HEK293T (cell line): ENCODE results near the gene SLC22A1.

Experiments used
- ARNT ChIP-seq: fragments of 450-650 bp; IDR thresholded peaks from 2 replicates; pipeline ENCODE4 v1.6.1; 2017; ENCODE audit warnings: mild to moderate bottlenecking
- BHLHE40 ChIP-seq: fragments of 450-650 bp; IDR thresholded peaks from 2 replicates; pipeline ENCODE4 v1.6.1; 2016; ENCODE audit warnings: mild to moderate bottlenecking, moderate library complexity, borderline replicate concordance
- CTBP1 ChIP-seq: fragments of 450-650 bp; IDR thresholded peaks from 2 replicates; pipeline ENCODE4 v1.6.1; 2016; ENCODE audit warnings: borderline replicate concordance
- ELF4 ChIP-seq: fragments of 450-650 bp; IDR thresholded peaks from 2 replicates; pipeline ENCODE4 v1.6.1; 2017; ENCODE audit warnings: antibody characterized with exemption
- FOXA1 ChIP-seq: fragments of 450-650 bp; IDR thresholded peaks from 2 replicates; pipeline ENCODE4 v1.6.1; 2016; ENCODE audit warnings: mild to moderate bottlenecking
- FOXK2 ChIP-seq: fragments of 450-650 bp; IDR thresholded peaks from 2 replicates; pipeline ENCODE4 v1.6.1; 2016; ENCODE audit warnings: mild to moderate bottlenecking
- HDGF ChIP-seq: fragments of 450-650 bp; IDR thresholded peaks from 2 replicates; pipeline ENCODE4 v1.6.1; 2017; ENCODE audit warnings: antibody characterized with exemption, borderline replicate concordance
- L3MBTL2 ChIP-seq: fragments of 450-650 bp; conservative IDR thresholded peaks from 2 replicates; pipeline ENCODE4 v1.6.1; 2016; ENCODE audit warnings: mild to moderate bottlenecking
- SP1 ChIP-seq: fragments of 450-650 bp; IDR thresholded peaks from 2 replicates; pipeline ENCODE4 v1.6.1; 2017
- SUZ12 ChIP-seq: fragments of 450-650 bp; IDR thresholded peaks from 2 replicates; pipeline ENCODE4 v1.6.1; 2016; ENCODE audit warnings: mild to moderate bottlenecking
- TF ChIP-seq, protein P1 (sequence below): fragments of 450-650 bp; IDR thresholded peaks from 2 replicates; pipeline ENCODE4 v1.6.1; 2016

DNA sequence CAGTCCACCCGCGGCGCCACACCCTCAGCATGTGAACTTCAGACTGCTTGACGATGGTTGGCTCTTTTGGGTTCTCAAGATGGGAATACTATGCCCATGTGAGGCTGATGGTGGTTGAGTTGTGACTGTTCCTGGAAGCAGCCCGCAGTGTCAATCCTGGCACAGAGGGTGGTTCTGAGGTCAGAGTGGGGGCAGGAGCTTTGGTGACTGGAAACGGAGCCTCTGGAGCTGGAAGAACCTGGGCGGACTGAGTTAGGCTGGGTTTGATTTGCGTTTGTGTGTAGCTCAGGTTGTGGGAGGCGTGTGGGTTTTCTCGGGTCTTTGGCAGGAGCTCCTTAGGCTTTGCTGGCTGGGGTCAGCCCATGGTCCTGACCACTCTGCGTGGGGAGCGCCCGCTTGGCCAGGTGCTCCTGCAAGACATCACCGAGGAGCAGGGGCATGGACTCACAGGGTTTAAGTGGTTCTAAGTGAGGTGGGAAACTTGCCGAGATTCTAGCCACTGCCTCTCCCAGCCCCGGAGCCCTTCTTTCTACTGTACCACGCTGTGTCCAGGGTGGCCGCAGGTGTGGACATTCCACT is 37.3 kb upstream of the SLC22A1 start:
- no peak for TF ChIP-seq ARNT
- TF ChIP-seq BHLHE40, result no peak
- TF ChIP-seq FOXK2, result no peak
- no peak for TF ChIP-seq HDGF
- no peak for TF ChIP-seq SUZ12
- no peak for TF ChIP-seq FOXA1
- TF ChIP-seq CTBP1, result no peak
- TF ChIP-seq ELF4, result no peak
- TF ChIP-seq, protein P1, sequence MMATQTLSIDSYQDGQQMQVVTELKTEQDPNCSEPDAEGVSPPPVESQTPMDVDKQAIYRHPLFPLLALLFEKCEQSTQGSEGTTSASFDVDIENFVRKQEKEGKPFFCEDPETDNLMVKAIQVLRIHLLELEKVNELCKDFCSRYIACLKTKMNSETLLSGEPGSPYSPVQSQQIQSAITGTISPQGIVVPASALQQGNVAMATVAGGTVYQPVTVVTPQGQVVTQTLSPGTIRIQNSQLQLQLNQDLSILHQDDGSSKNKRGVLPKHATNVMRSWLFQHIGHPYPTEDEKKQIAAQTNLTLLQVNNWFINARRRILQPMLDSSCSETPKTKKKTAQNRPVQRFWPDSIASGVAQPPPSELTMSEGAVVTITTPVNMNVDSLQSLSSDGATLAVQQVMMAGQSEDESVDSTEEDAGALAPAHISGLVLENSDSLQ, result no peak
- TF ChIP-seq L3MBTL2, result no peak
- TF ChIP-seq SP1, result no peak
